ENCODE results near the gene CCDC196. TPM values are rescaled to one million over a fixed set of nuclear protein-coding genes. Genes with fewer than 3 reads are reported as not detected.
"Not testable (repeated sequence)": the region's sequence is repeated elsewhere in the genome, so short reads cannot be mapped to it uniquely, and the experiment has no call there.

Gene CCDC196
- total RNA-seq, 2 experiments from 2014 or later: not detected

GRCh38 chr14:66543996-66544395, 57.8 kb downstream of the CCDC196 start:
- peaks cover 9% of the 10 kb centered on the region for H3K4me1 Mint-ChIP-seq
- ChIA-PET POLR2A (no interaction called here), CTCF (no interaction called here)
- H3K9me3 Mint-ChIP-seq: peaks cover 2% of the 10 kb centered on the region
- no peaks in the 10 kb centered on the region for H3K27me3 Mint-ChIP-seq
- no peak for DNase-seq
- H3K36me3 Mint-ChIP-seq (ENCODE audit: low read depth): peaks cover 4% of the 10 kb centered on the region
- no peak overlapping the region for H3K27ac Mint-ChIP-seq
- H3K4me3 Mint-ChIP-seq: no peak overlapping the region

- POLR2A ChIA-PET; H3K9me3 Mint-ChIP-seq; H3K36me3 Mint-ChIP-seq (ENCODE audit: low read depth); DNase-seq; H3K27ac Mint-ChIP-seq; H3K4me3 Mint-ChIP-seq; H3K27me3 Mint-ChIP-seq; CTCF ChIA-PET; H3K4me1 Mint-ChIP-seq: not testable (repeated sequence)
Observed at GRCh38 chr14:66545191-66545590, 59.0 kb downstream of the CCDC196 start.

GRCh38 chr14:66545751-66546150, 59.6 kb downstream of the CCDC196 start:
- CTCF ChIA-PET; DNase-seq; H3K27me3 Mint-ChIP-seq; H3K36me3 Mint-ChIP-seq (ENCODE audit: low read depth); H3K27ac Mint-ChIP-seq; H3K9me3 Mint-ChIP-seq; H3K4me3 Mint-ChIP-seq; H3K4me1 Mint-ChIP-seq; POLR2A ChIA-PET: not testable (repeated sequence)

Other genes starting within 250 kb of the CCDC196 start
- 10 to 100 TPM; 15.8 to 15.9 TPM for gene GPHN, start 21.8 kb downstream of the CCDC196 start, total RNA-seq